ENCODE data around the gene ZNF586. TPM values are rescaled to one million over a fixed set of nuclear protein-coding genes. Genes with fewer than 3 reads are reported as not detected.

The ZNF586 gene
- total and polyA plus RNA-seq, 2 experiments from 2014 or later, result 5.2 to 16.9 TPM

GRCh38 chr19:57818378-57818777 lies 48.9 kb downstream of the ZNF586 start:
- DNase-seq (ENCODE audit: low spot score), result no peak
- no peaks in the 10 kb centered on the region; the same call in 2 of the 3 replicates for H3K9me3 Mint-ChIP-seq
- peaks cover 49% of the 10 kb centered on the region for H3K4me1 Mint-ChIP-seq

More at GRCh38 chr19:57818378-57818777, 48.9 kb downstream of the ZNF586 start:
- no peak overlapping the region for H2AFZ ChIP-seq
- H3K9me2 ChIP-seq (ENCODE audit: insufficient read depth), result no peaks in the 10 kb centered on the region
- H3K79me2 ChIP-seq (replicated peaks; ENCODE audit: insufficient read depth), result peaks cover 54% of the 10 kb centered on the region
- H4K20me1 ChIP-seq (replicated peaks; ENCODE audit: insufficient read depth), result peaks cover 32% of the 10 kb centered on the region
- no peak for ATAC-seq
- H3K27ac Mint-ChIP-seq, result peak overlapping the region; percentile 91
- H3K27me3 Mint-ChIP-seq (ENCODE audit: insufficient read depth, low read depth, poor library complexity), result peaks cover 16% of the 10 kb centered on the region
- H3K36me3 Mint-ChIP-seq (ENCODE audit: low read depth), result peaks cover 35% of the 10 kb centered on the region
- H3K36me3 ChIP-seq (ENCODE audit: insufficient read depth), result peaks cover 3% of the 10 kb centered on the region; the same call in 1 of the 2 replicates
- H3K27me3 ChIP-seq (ENCODE audit: insufficient read depth), result no peaks in the 10 kb centered on the region
- peaks cover 21% of the 10 kb centered on the region for H3K4me1 ChIP-seq (ENCODE audit: insufficient read depth)
- TF ChIP-seq REST (IDR thresholded peaks at IDR 0.05; ENCODE audit: unreplicated experiment), result no peak
- no peak for TF ChIP-seq ETS1 (IDR thresholded peaks at IDR 0.05)
- TF ChIP-seq CREB1 (CRISPR knock-in tag; IDR thresholded peaks at IDR 0.05; ENCODE audit: low read depth), result no peak
- no peak for TF ChIP-seq EZH2phosphoT487 (IDR thresholded peaks at IDR 0.05; ENCODE audit: unreplicated experiment)
- no peak for TF ChIP-seq JUNB (IDR thresholded peaks at IDR 0.05; ENCODE audit: unreplicated experiment)
- TF ChIP-seq STAT1 (IDR thresholded peaks at IDR 0.05; ENCODE audit: unreplicated experiment), result no peak
- TF ChIP-seq ZNF462 (CRISPR knock-in tag; IDR thresholded peaks at IDR 0.05), result no peak
- no peak for TF ChIP-seq NANOG (IDR thresholded peaks at IDR 0.05; ENCODE audit: borderline replicate concordance)
- H3K4me3 ChIP-seq, result peak overlapping the region; percentile 95; the same call in 1 of the 2 replicates
- H3K27ac ChIP-seq (ENCODE audit: low read depth), result no peak overlapping the region
- H3K4me2 ChIP-seq, result peak overlapping the region; percentile 86; the same call in 1 of the 2 replicates
- peaks cover 6% of the 10 kb centered on the region; the same call in 1 of the 2 replicates for H3F3A ChIP-seq (replicated peaks; ENCODE audit: low read depth)
- peak overlapping the region; percentile 95 for H3K4me3 Mint-ChIP-seq
